ENCODE measurements around the gene GRK1.

GRK1 gene

DNA sequence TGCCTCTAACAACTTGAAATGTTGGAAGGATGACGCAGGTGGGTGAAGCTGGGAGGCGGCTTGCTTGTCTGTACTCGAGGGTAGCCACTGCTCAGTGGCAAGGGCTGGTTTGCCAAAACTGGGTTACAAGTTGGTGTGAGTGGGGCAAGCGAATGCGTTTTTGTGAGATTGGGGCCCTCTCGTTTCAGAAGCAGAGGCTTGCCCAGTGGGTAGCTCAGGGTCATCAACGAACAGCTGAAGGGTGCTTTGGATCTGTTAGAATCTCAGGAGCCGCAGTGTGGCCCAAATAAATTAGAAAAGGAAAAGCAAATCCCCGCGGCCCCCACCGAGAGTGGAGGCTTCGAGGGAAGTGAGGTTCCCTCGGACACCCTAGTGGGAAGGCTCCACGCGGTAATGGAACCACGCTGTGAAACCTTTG is 16.3 kb upstream of the GRK1 start:
- DNase-seq, result no peak

DNA sequence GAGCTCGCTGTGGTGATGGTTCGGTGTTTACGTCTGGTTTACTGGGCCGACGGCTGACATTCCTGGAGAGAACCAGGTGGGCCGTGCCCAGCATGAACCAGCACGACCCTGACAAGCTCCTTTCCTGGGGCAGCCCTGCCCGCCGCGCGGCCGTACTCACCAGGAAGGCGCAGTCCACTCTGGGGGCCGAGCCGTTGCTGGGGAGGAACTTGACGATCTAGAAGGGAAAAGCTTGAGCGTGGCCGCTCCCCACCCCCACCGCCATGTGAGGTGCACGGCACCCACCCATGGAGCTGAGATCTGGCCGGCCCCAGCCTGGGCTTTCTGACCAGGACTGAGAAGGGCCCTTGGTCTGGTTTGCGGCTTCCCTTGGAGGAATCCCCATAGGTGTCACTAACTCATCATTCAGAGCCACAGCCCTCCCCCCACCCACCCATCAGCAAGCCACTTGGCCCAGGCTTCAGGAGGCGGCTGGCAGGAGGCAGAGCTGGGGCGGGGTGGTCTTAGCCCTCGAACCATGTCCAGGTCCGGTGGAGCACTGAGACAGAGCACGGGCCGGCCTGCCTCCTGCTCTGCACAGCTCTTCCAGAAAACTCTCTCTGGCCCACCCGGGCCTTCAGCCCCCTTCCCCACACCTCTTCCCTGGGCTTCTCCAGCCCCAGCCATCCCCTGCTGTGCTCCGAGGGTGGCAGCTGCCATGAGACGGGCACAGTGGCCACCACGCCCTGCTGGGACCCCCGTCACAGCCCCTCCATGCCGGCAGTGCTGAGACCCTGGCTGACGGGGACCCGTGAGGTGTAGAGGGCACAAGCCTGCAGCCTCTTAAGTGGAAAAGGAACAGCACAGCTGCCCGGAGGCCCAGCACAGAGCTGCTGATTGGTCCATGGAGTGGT is 15.3 kb upstream of the GRK1 start:
- no peak for DNase-seq

DNA sequence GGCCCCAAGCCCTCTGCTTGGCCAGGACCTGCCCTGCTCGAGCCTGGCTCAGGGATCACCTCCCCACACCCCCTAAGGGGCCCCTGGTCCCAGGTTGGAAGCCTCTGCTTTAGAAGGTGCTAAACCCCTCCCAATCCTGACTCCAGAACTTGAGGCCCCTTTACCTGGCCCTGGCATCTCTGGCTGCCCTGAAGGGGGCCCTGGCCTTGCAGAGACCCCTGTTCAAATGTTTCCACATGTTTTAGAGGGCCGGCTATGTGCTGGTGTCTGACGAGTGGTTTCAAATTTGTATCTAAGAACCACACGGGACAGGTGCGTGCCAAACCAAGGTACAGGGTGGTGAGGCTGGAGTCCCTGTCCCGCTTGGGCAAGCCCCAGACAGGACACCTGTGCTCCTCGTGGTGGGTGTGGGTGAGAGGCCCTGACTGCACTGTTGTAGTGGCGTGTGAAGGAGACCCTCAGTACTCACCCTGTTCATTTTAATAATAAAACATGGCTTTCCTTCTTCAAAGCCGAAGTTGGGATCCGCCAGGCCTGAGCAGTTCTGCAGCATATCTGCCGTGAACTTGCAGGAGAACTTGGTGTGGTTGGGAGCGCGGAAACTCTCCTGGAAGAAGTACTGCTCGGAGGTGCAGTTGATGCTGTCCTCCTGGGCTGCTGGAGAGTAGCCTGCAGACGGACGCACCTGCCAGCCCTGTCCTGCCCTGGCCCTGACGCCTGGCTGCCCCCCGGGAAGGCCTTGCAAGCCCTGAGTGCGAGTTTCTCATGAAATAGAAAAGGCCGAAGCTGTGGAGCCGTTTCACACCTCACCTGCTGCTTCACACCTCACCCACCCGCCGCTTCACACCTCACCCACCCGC is 14.4 kb upstream of the GRK1 start:
- no peak for DNase-seq

DNA sequence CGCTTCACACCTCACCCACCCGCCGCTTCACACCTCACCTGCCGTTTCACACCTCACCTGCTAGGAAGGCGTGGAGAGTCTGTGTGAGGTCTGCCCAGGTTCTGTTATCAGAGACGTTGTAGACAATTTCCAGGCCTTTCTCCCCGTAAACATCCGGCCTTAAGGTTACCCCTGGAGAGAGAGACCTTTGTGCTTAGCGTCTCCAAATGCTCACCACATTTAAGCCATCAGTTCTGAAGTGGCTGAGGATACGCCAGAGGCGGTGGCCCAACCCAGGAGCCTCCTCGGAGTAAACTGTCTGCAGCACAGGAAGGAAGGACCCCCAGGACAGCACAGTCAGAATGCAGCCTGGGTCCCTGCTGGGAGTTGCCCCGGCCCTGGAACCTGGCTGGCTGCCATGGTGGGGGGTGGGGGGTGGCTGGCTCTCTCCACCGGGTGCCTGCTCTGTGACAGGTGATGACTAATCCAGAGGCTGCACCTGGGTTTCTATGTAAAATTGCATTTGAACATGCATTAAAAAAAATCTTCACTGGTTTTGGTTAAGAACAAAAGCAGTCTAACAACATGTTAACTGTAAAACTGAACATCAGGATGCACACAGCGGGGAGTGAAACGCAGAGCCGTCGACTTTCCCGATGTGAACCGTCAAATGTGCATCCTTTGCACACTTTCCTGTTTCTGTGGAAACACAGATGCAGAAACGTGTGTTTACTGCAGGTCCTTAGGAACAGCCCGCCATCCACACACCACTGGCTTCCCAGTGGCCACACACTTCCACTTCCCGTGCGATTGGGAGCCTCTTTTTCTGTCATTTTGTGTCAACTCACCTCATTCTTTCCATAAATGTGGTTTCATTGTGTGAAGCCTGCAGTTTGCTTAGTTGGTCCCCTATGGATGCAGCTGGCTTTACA is 13.5 kb upstream of the GRK1 start:
- DNase-seq, result no peak

DNA sequence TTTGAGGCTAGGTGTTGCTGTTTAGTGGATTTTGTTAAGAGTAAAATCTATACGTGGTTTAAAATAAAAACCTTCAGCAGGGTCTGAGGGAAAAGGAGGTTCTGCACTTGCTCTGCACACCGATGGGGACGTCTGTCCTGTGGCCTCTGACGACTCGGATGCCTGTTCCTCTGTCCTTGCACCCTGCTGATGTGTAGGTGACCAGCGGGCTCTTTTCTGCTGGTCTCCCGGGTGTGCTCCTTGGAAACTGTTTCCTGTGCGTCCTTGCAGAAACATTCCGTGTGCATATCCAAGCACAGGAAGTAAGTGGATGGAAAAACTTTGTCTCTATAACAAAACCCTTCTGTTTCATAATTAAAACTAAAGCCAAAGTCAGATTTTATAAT is 12.9 kb upstream of the GRK1 start:
- DNase-seq, result no peak

DNA sequence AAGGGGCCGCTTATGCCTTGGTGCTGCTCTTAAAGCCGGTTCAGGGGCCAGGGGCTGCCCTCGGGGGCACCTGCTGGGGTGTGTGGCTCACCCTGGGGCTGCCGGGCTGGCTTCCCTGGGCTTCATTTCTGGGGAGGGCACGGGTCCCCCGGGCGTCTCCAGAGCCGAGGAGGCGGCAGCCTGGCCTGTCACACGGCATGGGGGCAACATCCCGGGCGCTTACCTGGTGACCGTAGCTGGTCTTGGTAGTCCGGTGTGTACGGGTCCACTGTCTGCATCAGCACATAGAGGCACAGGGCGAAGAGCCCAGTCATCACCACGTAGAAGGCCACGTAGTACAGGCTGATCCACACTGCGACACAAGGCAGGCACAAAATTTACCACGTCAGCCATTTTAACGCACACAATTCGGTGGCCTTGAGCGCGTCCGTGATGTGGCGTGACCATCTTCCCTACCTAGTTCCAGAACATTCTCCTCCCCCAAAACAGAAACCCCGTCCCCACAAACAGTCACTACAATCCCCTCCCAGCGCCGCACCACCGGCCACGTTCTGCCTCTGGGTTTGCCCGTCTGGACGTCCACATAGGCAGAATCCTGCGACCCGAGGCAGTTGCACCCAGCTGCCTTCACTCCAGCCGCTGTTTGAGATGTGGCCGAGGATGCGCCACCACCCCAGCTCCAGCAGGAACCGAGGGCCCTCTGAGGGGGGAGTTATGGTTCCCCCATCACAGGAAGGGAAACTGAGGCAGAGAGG is 12.3 kb upstream of the GRK1 start:
- no peak for DNase-seq

DNA sequence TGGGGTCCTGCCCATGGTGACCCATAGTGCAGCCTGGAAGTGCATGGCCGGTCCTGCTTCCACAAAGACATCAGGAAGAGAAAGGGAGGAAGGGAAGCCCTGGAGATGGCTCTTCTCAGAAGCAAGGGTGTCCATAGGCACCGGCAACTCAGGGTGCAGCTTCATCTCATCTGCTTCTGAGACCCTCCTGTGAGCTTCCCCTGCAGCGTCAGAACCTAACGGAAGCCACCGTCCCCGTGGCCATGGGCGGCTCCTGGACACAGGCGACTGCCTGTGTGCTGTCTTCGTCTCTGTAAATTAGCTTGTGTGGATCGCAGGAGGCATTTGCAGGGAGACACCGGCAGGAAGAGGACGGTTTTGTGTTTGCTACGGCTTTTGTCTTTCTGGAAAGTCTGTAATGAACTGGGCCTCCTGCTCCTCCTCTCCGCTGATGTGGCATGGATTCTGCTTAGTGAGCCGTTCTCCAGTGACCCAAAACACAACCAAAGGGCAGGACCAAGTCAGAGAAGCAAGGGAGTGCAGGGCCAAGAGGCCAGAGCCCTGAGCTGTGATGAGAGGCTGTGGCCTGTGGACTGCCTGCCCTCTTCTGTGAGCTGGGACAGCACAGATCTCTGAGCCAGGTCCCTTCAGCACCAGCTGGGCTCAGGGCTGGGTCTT is 11.5 kb upstream of the GRK1 start:
- DNase-seq, result no peak

DNA sequence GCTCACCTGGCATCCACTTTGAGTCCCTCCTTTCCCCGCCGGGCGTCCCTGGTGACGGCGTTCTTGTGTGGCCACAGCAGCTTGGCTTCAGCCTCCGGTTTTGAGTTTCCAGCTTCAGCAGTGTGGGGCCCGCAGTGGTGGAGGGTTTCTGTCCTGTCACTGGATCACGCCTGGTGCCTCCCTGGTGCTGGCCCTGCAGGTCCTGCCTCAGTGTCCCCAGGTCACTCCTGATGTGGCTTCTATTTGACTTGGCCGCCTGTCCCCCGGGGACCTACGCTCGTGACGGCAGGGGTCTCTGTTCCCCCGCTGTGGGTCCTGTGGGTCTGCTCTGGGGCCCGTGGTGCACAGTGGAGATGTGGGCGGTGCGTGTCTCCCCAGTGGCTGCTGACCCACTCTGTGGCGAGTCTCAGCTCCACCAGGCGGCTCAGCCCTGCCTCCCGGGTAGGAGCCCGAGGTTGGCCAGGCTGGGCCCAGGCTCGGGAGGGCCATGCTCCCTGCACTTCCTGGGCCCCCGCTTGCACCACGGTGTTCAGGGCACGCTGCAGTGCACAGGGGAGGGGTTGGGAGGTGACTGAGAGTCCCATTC is 10.9 kb upstream of the GRK1 start:
- no peak for DNase-seq

DNA sequence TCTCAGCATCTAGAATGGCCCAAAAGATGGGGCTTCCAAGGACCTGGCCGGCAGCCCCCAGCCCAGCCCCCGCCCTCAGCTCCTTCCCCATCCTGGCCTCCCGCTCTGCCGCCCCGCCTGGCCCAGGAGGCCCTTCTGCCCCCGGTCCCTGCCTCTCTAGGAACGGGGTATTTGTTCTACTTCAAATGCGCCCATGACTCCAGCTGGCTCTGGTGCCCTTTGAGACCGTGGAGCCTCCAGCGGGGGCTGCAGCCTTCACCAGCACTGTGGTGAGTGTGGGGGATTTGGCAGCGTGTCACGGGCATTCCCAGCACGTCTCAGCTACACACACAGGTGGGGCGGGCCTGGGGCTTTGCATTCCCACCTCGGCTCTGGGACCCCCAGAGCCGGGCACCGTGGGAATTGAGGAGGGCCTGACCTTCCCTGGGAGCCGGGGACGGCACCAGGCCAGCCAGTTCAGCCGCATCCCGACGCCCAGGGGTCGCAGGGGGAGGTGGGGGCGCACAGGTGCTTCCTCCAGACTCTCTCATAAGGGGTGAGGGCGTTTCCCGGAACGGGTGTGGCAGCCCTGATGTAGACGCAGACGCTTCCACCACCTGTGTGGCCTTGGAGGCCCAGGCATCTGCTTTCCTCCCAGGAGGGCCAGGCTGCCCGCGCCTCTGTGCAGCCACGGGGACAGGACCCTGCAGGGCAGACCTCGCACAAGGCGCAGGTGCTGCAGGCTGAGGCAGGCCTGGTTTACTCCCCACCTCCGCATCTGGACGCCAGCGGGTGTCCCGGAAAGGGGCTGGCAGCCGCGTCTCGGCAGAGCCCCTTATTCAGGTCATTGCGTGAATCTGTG is 10.0 kb upstream of the GRK1 start:
- no peak for DNase-seq

DNA sequence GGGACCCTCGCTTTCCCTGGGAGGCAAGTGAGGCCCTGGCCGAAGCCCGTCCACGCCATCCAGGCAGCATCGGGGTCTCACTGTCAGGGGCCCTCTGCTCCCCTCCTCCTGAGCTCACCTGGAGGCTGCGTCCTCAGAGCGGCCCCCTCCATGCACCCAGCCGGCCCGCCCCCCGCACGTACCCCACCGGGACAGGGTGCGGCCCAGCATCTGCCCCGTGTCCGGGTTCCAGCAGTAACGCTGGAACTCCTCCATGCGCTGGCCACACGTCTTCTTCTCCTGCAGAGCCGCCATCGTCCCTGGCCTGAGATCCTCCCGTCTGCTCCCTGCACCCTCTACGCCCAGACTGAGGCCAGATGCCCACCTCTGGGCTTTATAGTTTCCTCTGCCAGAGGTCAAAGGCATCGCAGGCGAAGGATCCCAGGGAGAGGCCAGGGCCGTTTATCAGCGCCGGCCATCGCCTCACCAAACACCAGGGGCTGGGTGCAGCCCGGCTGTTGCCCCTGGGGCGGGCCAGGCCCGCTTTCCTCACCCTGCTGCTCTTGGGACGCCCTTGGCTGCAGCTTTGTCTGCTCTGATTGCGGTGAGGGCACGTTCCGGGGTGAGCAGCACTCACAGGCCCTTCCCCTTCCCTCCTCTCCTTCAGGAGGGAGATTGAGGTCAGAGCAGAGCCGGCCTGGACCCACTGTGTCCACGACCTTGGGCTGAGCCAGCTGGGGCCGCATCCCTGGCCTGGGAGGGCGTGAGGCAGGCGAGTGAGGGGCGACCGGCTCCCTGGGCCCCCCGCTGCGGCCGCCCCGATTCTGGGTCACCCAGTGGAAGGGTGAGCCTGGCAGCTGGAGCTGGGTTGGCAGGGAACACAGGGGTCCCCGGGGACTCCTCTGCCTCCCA is 8.9 kb upstream of the GRK1 start, which contains the start of gene ATP4B:
ATP4B (minus strand) TSS at position 348 of the 891 bp plus-strand sequence; CDS start at position 294, 54 bp downstream.
- no peak for DNase-seq

DNA sequence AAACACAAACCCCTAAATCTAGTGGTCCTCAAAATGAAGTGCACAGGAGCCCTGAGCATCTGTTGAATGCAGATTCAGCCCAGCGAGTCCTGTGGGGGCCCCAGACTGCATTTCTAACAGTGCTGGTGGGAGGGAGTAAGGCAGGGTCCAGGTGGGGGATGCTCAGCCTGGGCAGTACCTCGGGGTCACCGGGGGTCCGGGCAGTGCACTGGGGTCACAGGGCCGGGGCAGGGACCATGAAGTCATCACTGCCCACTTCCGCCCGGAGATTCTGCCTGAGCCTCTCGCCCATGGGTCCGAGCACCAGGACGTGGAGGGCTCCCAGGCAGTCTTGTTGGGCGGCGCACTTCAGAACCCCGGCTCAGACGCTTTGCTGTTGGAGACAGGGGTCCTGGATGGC is 8.2 kb upstream of the GRK1 start:
- DNase-seq, result no peak

DNA sequence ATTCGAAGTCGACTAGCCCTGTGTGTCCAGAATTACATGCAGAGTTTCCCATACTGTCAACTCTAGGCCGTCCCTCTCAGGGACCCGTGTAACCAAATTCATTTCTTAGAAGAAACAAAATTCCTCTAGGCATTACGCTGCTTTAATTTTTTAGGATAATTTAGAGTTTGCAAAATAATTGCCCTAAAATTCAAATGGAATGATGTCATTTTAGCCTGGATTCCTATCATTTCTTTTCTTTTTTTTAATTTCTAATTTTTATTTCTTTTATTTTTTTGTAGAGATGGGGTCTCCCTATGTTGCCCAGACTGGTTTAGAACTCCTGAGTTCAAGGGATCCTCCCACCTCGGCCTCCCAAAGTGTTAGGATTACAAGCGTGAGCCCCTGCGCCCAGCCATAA is 7.7 kb upstream of the GRK1 start:
- DNase-seq, result no peak

DNA sequence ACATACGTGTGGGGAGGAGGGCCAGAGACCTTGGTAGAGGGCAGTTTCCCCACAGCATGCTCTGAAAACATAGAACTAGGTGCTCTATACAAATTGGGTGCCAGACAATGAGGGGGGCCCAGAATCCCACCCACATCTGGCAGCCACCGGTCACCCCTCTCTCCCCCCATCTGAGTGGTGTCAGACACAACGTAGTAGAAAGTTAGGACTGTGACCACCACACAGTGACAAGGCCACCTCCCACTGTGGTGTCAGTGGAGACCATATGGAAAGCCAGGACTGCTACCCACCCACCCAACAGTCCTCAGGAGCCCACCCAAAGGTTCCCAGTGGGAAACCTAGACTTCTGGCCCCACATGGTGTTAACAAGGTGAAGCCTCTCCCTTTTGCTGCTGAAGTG is 7.0 kb upstream of the GRK1 start:
- no peak for DNase-seq

DNA sequence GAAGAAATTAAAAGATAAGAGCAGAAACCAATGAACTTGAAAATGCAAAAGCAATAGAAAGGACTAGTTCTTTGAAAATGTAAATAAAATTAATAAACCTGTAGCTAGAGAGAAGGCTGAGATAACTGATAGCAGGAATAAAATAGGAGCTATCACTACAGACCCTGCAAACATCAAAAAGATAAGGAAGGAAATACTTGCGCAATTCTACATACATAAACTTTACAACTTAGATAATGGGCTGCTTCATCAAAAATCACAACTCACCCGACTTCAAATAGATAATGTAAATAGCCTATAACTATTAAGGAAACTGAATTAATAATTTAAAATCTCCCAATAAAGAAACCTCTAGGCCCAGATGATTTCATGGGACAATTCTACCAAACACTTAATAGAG is 5.5 kb upstream of the GRK1 start:
- no peak for DNase-seq

DNA sequence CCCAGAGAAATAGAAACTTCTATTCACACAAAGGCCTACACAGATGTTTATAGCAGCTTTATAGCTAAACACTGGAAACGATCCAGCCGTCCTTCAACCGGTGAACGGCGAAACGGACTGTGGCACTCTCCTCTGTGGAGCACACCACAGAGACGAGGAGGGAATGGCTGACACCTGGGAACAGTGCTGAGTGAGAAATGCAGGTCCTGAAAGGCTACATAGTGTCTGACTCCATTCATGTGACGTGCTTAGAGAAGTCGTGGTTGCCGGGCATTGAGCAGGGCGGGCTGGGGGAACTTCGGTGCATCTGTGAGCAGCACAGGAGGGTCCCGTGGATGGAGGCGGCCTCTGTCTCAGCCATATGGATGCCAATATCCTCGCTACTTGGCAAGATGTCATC is 3.1 kb upstream of the GRK1 start:
- no peak for DNase-seq

DNA sequence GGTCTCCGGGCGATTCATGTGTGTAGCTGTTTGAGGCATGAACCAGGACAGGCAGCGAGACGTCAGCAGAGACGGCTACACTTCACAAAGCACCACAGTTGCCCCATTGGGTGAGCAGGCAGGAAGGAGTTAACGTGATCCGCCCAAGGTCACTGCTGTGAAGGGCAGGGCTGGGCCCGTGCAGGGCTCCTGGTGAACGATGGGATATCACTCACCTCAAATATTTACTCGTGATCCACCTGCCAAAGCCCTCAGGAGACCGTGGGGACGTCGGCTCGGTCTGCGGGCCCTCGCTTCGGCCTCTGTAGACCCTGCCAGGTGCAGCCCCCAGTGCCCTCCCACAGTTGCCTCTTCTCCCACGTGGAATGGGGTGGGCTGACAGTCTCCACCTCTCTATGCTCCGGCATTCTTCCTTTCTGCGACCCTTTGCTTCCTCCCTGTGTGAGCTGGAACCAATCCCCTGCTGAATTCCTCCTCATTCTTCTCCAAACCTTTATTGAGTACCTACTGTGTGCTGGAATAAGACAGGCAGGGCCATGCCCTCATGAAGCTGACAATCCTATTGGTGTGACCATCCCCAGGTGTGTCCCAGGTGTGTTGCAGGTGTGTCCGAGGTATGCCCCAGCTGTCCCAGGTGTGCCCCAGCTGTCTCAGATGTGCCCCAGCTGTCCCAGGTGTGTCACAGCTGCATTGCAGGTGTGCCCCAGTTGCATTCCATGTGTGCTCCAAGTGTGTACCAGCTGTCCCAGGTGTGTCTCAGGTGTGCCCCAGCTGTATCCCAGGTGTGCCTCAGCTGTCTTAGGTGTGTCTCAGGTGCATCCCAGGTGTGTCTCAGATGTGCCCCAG is 2.0 kb upstream of the GRK1 start:
- no peak for DNase-seq

DNA sequence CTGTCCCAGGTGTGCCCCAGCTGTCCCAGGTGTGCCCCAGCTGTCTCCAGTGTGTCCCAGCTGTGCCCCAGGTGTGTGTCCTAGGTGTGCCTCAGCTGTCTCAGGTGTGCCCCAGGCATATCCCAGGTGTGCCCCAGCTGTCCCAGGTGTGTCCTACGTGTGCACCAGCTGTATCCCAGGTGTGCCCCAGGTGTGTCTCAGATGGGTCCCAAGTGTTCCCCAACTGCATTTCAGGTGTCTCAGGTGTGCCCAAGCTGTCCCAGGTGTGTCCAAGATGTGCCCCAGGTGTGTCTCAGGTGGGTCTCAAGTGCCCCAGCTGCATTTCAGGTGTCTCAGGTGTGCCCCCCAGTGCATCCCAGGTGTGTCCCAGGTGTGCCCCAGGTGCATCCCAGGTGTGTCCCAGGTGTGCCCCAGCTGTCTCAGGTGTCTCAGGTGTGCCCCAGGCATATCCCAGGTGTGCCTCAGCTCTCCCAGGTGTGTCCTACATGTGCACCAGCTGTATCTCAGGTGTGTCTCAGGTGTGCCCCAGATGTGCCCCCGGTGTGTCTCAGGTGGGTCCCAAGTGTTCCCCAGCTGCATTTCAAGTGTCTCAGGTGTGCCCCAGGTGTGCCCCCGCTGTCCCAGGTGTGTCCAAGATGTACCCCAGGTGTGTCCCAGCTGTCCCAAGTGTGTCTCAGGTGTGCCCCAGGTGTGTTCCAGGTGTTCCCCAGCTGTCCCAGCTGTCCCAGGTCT is 1.3 kb upstream of the GRK1 start:
- no peak for DNase-seq

DNA sequence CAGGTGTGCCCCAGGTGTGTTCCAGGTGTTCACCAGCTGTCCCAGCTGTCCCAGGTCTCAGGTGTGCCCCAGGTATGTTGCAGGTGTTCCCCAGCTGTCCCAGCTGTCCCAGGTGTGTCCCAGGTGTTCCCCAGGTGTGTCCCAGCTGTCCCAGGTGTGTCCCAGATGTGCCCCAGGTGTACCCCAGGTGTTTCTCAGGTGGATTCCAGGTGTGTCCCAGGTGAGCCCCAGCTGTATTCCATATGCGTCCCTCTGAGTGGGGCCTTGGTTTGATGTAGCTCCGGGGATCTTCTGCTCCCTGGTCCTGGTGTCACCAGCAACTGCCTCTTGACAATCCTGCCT is 719 bp upstream of the GRK1 start:
- no peak for DNase-seq
